Adrenal gland (tissue), 12 donors: ENCODE results near the gene CACNB4. TPM values are rescaled to one million over a fixed set of nuclear protein-coding genes. Genes with fewer than 3 reads are reported as not detected.
A peak's percentile ranks its signal among the peaks of the same experiment; 100 is the strongest.

ENCODE experiments used
- DNase-seq, 7 donors: peaks; one replicate each; pipeline ENCODE4 v3.0.0-alpha.2; 2019 to 2020
- H3K27ac ChIP-seq, 5 donors: fragments of 200-600 bp; sonication (generic) in 4 of 5; 1 replicate in 3 of 5; 2 replicates in 2 of 5; pipeline versions ENCODE4 v1.5.1 to v1.8.0; 2016 to 2020; ENCODE audit warnings: mild to moderate bottlenecking in 1 of 5
- H3K27me3 ChIP-seq: fragments of 200-600 bp; 2 replicates; pipeline ENCODE4 v1.8.0; 2021
- H3K36me3 ChIP-seq, 2 donors: fragments of 200-600 bp; replicated peaks in 1 of 2; 1 replicate in 1 of 2; 2 replicates in 1 of 2; pipeline versions ENCODE4 v1.5.1 to v1.8.0; 2018 to 2022
- H3K4me1 ChIP-seq, 2 donors: fragments of 200-600 bp; replicated peaks in 1 of 2; 1 replicate in 1 of 2; 2 replicates in 1 of 2; pipeline versions ENCODE4 v1.5.1 to v1.8.0; 2018 to 2021
- H3K4me3 ChIP-seq, 4 donors: fragments of 200-600 bp; sonication (generic) in 3 of 4; one replicate each; pipeline ENCODE4 v1.5.1; 2016 to 2018
- H3K9me3 ChIP-seq, 3 donors: fragments of 200-600 bp; sonication (generic) in 1 of 3; replicated peaks in 1 of 3; 1 replicate in 2 of 3; 2 replicates in 1 of 3; pipeline versions ENCODE4 v1.5.1 to v1.8.0; 2016 to 2021
- POLR2A ChIP-seq, 2 donors: fragments of 450-650 bp; IDR thresholded peaks; one replicate each; pipeline ENCODE4 v1.6.1; 2017; ENCODE audit warnings: antibody characterized with exemption in 2 of 2, mild to moderate bottlenecking in 2 of 2, moderate library complexity in 1 of 2
- WGBS, 4 donors: extraction: QIAGEN DNeasy Blood & Tissue Kit in 2 of 4; methylation state at CpG; one replicate each; pipeline versions ENCODE4 v1.1.5 to v1.1.7; 2013 to 2017; 5-methylcytosine and 5-hydroxymethylcytosine counted together
- intact Hi-C, 2 donors: fragments of 100-400 bp; cut with DNase I; formaldehyde crosslinking; loops; one replicate each; pipeline versions ENCODE4 v1.14.1 to v1.15.0; 2022 to 2023
- polyA plus RNA-seq, 3 donors: library from polyadenylated mRNA; stranded (reverse); fragments of 200-250 nt in 2 of 3; fragments of 350-450 nt in 1 of 3; fragmentation: Illumina TruSeq in 1 of 3; extraction: RNeasy Lipid Tissue Mini Kit (QIAGEN cat#74804) in 1 of 3; gene quantifications; one replicate each; pipeline ENCODE4 v1.2.3, GENCODE V29; 2013 to 2014
- total RNA-seq, 9 donors: library from RNA; depleted of rRNA in 4 of 9; stranded (reverse); fragments of >200 nt in 4 of 9; fragments of 120-200 nt in 1 of 9; fragmentation: NEBNext Ultra II Directional in 1 of 9; extraction: Animal tissue kit (Norgen Biotek cat#: 25700) in 1 of 9; gene quantifications; one replicate each; pipeline versions ENCODE4 v1.1.0 to v1.2.4, GENCODE V29; 2013 to 2023
- TF ChIP-seq, protein P1 (sequence below), 6 experiments: fragments of 450-650 bp in 4 of 6; fragments of 200-600 bp in 2 of 6; sonication (generic) in 1 of 6; IDR thresholded peaks; 1 replicate in 5 of 6; 2 replicates in 1 of 6; pipeline versions ENCODE4 v1.5.1 to v1.8.0; 2016 to 2021; ENCODE audit warnings: antibody characterized with exemption in 6 of 6, mild to moderate bottlenecking in 2 of 6, moderate library complexity in 1 of 6
- donor health status: healthy with polysubstance abuse.
- donor health status: Bipolar disorder and iron deficiency.
- donor health status: DM: yes; HTN: yes; CAD: no.
- donor health status: DM: no; HTN: no; CAD: no.
- donor health status: DM: no; HTN: no; CAD: no.
- donor health status: DM: yes; HTN: yes; CAD: no.

The CACNB4 gene
- total and polyA plus RNA-seq, 12 donors: 0.60 to 8.5 (median 1.9) TPM

DNA sequence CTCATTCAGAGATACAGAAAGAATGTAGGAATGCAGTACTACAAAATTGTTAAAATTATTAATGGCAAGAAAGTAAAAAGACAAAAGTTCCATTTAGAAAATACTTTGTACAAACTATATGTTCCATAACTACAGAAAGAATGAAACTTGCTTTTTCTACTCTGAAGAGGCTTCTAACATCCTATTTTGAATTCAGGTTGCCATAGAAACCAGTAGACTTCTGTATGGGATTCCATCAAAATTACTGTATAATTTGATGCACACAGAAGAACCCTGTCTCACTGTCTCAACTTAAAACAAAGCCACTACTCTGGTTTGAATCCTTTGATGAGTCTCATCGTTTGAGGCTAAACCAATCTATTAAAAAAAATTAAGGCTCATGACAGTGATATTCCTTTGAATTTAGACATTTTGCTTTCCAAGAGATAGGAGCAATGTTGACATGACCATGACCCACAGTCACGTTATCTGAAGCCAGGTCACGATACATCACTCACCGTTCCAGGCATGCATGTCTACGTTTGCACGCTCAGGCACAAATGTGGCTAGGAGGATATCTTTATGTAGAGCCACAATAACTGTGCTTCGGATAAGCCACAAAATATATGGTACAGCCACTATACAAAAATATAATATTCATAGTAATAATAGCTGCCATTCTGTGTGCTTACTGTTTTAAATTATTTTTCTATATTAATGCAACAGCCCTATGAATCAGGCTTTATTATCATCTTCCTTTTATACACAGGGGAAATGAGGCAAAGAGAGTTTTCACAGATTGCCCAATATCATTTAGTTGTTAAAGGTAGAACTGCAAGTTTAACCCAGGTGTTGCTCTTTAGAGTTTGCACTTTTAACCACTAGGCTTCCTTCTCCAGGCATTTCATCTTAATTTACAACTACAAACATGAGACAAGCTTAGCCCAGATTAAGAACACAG is 82.4 kb downstream of the CACNB4 start:
- intact Hi-C loops: no loop called here
- no peaks in the 10 kb centered on the region for H3K36me3 ChIP-seq
- no peak overlapping the region for H3K4me3 ChIP-seq
- TF ChIP-seq, protein P1, sequence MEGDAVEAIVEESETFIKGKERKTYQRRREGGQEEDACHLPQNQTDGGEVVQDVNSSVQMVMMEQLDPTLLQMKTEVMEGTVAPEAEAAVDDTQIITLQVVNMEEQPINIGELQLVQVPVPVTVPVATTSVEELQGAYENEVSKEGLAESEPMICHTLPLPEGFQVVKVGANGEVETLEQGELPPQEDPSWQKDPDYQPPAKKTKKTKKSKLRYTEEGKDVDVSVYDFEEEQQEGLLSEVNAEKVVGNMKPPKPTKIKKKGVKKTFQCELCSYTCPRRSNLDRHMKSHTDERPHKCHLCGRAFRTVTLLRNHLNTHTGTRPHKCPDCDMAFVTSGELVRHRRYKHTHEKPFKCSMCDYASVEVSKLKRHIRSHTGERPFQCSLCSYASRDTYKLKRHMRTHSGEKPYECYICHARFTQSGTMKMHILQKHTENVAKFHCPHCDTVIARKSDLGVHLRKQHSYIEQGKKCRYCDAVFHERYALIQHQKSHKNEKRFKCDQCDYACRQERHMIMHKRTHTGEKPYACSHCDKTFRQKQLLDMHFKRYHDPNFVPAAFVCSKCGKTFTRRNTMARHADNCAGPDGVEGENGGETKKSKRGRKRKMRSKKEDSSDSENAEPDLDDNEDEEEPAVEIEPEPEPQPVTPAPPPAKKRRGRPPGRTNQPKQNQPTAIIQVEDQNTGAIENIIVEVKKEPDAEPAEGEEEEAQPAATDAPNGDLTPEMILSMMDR (IDR thresholded peaks at IDR 0.05): no peak
- TF ChIP-seq POLR2A (IDR thresholded peaks at IDR 0.05): no peak
- 36 to 41% (median 39%) methylated on average over 7 of the region's 7 CpGs for WGBS, 4 donors
- no peak for DNase-seq
- no peaks in the 10 kb centered on the region for H3K4me1 ChIP-seq
- no peak overlapping the region for H3K27ac ChIP-seq
- no peaks in the 10 kb centered on the region for H3K9me3 ChIP-seq
- H3K27me3 ChIP-seq: no peaks in the 10 kb centered on the region

DNA sequence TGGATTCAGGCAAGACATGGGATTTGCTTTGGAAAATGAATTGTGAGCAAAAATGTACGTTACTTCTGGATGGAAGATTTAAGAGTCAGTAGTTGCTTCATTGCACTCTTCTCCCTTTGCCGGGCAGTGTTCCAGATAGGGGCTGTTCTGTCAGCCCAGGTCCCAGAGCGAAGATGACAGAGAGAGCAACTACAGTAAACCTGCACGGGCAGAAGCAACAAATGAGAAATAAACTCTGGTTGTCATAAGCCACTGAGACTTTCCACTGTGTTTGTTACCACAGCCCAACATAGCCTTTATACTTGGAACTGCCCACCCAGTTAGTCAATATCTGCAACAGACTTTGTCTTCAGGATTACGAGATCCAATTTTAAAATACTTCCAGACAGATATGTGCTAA is 83.3 kb downstream of the CACNB4 start:
- intact Hi-C loops: no loop called here

DNA sequence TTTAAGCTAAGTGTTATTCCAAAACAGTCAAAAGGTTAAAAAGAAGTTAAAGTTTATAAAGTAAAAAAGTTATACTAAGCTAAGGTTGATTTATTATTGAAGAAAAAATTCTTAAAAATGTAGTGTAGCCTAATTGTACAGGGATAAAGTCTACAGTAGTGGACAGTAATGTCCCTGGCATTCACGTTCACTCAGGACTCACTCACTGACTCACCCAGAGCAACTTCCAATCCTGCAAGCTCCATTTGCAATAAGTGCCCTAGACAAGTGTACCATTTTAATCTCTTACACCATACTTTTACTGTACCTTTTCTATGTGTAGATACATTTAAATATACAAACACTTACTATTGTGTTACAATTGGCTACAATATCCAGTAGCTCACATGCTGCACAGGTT is 86.1 kb downstream of the CACNB4 start:
- TF ChIP-seq, protein P1 (IDR thresholded peaks at IDR 0.05): no peak
- no peak for TF ChIP-seq POLR2A (IDR thresholded peaks at IDR 0.05)
- H3K27me3 ChIP-seq: no peaks in the 10 kb centered on the region
- H3K9me3 ChIP-seq: no peaks in the 10 kb centered on the region
- intact Hi-C loops: no loop called here
- DNase-seq: peak in 2 of 7 donors; percentile 29 to 30
- no peak overlapping the region for H3K4me3 ChIP-seq
- H3K4me1 ChIP-seq: no peaks in the 10 kb centered on the region
- no peaks in the 10 kb centered on the region for H3K36me3 ChIP-seq
- no peak overlapping the region for H3K27ac ChIP-seq
- 43 to 49% (median 47%) methylated on average over 1 of the region's 1 CpG for WGBS, 4 donors

More for the DNA sequence above, 83.3 kb downstream of the CACNB4 start:
- DNase-seq: no peak
- H3K4me3 ChIP-seq: no peak overlapping the region
- 58 to 75% (median 69%) methylated on average over 5 of the region's 5 CpGs for WGBS, 4 donors
- H3K9me3 ChIP-seq: no peaks in the 10 kb centered on the region
- no peaks in the 10 kb centered on the region for H3K4me1 ChIP-seq
- H3K36me3 ChIP-seq: no peaks in the 10 kb centered on the region
- no peak overlapping the region for H3K27ac ChIP-seq
- no peaks in the 10 kb centered on the region for H3K27me3 ChIP-seq
- TF ChIP-seq, protein P1 (IDR thresholded peaks at IDR 0.05): no peak
- TF ChIP-seq POLR2A (IDR thresholded peaks at IDR 0.05): no peak

DNA sequence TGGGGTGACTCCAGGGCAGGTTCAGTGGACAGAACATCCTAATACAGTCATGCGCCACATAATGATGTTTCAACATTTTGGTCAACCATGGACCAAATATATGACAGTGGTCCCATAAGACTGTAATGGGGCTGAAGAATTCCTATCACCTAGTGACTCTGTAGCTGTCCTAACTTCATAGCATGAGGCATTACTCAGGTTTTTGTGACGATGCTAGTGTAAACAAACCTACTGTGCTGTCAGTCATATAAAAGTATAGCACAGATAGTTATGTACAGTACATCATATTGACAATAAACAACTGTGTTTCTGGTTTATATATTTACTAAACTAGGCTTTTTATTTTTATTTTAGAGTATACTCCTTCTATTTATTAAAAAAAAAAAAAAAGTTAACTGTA is 87.1 kb downstream of the CACNB4 start:
- TF ChIP-seq, protein P1 (IDR thresholded peaks at IDR 0.05): no peak
- TF ChIP-seq POLR2A (IDR thresholded peaks at IDR 0.05): no peak
- 65 to 90% (median 85%) methylated on average over 2 of the region's 2 CpGs for WGBS, 4 donors
- H3K27ac ChIP-seq: no peak overlapping the region
- DNase-seq: no peak
- H3K4me1 ChIP-seq: no peaks in the 10 kb centered on the region
- H3K4me3 ChIP-seq: no peak overlapping the region
- no peaks in the 10 kb centered on the region for H3K36me3 ChIP-seq
- no peaks in the 10 kb centered on the region for H3K9me3 ChIP-seq
- no peaks in the 10 kb centered on the region for H3K27me3 ChIP-seq
- intact Hi-C loops: no loop called here
